ENCODE data around the gene IFRD1.

Gene IFRD1

GRCh38 chr7:112449902-112450806 is at the start of gene IFRD1:
IFRD1 (plus strand) TSS chr7:112450460; CDS start chr7:112450689, 229 bp downstream.
- DNase-seq, result peak; percentile 98

- no peak for DNase-seq
Measured at GRCh38 chr7:112404321-112404720, 45.9 kb upstream of the IFRD1 start.

- DNase-seq, result no peak
Measured at GRCh38 chr7:112405286-112405685, 45.0 kb upstream of the IFRD1 start.

GRCh38 chr7:112407261-112407660 is 43.0 kb upstream of the IFRD1 start:
- DNase-seq, result no peak

- DNase-seq, result no peak
Measured at GRCh38 chr7:112410092-112410491, 40.2 kb upstream of the IFRD1 start.

GRCh38 chr7:112411186-112411795 is 39.0 kb upstream of the IFRD1 start:
- DNase-seq, result peak; percentile 33

GRCh38 chr7:112414855-112415490 is 35.3 kb upstream of the IFRD1 start:
- DNase-seq, result peak; percentile 24

- DNase-seq, result no peak
Measured at GRCh38 chr7:112416127-112416526, 34.1 kb upstream of the IFRD1 start.

- DNase-seq, result no peak
Measured at GRCh38 chr7:112419543-112420130, 30.6 kb upstream of the IFRD1 start.

GRCh38 chr7:112420236-112420861 is 29.9 kb upstream of the IFRD1 start:
- no peak for DNase-seq

- DNase-seq, result peak; percentile 4
Measured at GRCh38 chr7:112421666-112422486, 28.4 kb upstream of the IFRD1 start.

GRCh38 chr7:112422842-112423496 is 27.3 kb upstream of the IFRD1 start:
- DNase-seq, result no peak

GRCh38 chr7:112423987-112424386 is 26.3 kb upstream of the IFRD1 start:
- DNase-seq, result no peak

- DNase-seq, result no peak
Measured at GRCh38 chr7:112427984-112428383, 22.3 kb upstream of the IFRD1 start.

GRCh38 chr7:112428715-112429114 is 21.5 kb upstream of the IFRD1 start:
- no peak for DNase-seq

- no peak for DNase-seq
Measured at GRCh38 chr7:112430649-112431048, 19.6 kb upstream of the IFRD1 start.

- no peak for DNase-seq
Measured at GRCh38 chr7:112431803-112432202, 18.5 kb upstream of the IFRD1 start.

- no peak for DNase-seq
Measured at GRCh38 chr7:112433289-112433688, 17.0 kb upstream of the IFRD1 start.

GRCh38 chr7:112437072-112437471 is 13.2 kb upstream of the IFRD1 start:
- DNase-seq, result no peak

- no peak for DNase-seq
Measured at GRCh38 chr7:112439476-112439875, 10.8 kb upstream of the IFRD1 start.

- DNase-seq, result no peak
Measured at GRCh38 chr7:112442210-112442609, 8.1 kb upstream of the IFRD1 start.

Measured in CD4-positive, alpha-beta T cell treated with Interleukin-12 subunit alpha and Interleukin-12 subunit beta, for 1 hour (primary cell).